IPS DF 19.7 (cell line): ENCODE results near the gene SMAD6.

Source experiments
- DNase-seq: peaks from one replicate; pipeline ENCODE4 v3.0.0-alpha.2; 2013; ENCODE audit warnings: low read depth, low spot score

Gene SMAD6

GRCh38 chr15:66720206-66721010 lies 18.4 kb downstream of the SMAD6 start:
- DNase-seq: no peak

- DNase-seq: no peak
Measured at GRCh38 chr15:66721020-66721419, 19.0 kb downstream of the SMAD6 start.

- no peak for DNase-seq
Measured at GRCh38 chr15:66721501-66721937, 19.5 kb downstream of the SMAD6 start.

GRCh38 chr15:66721954-66722353 lies 19.9 kb downstream of the SMAD6 start:
- DNase-seq: no peak

- DNase-seq: no peak
Measured at GRCh38 chr15:66722757-66723540, 20.9 kb downstream of the SMAD6 start.

GRCh38 chr15:66723826-66724731 lies 22.0 kb downstream of the SMAD6 start:
- DNase-seq: no peak

- no peak for DNase-seq
Measured at GRCh38 chr15:66724732-66725463, 22.9 kb downstream of the SMAD6 start.

- DNase-seq: no peak
Measured at GRCh38 chr15:66725464-66725785, 23.4 kb downstream of the SMAD6 start.

- DNase-seq: no peak
Measured at GRCh38 chr15:66726386-66726785, 24.4 kb downstream of the SMAD6 start.

- DNase-seq: no peak
Measured at GRCh38 chr15:66729331-66729951, 27.4 kb downstream of the SMAD6 start.

GRCh38 chr15:66730168-66731021 lies 28.4 kb downstream of the SMAD6 start:
- no peak for DNase-seq

GRCh38 chr15:66733976-66734375 lies 31.9 kb downstream of the SMAD6 start:
- DNase-seq: no peak

GRCh38 chr15:66734961-66735908 lies 33.2 kb downstream of the SMAD6 start:
- DNase-seq: no peak

GRCh38 chr15:66735909-66736305 lies 33.9 kb downstream of the SMAD6 start:
- DNase-seq: no peak

- DNase-seq: no peak
Measured at GRCh38 chr15:66737243-66738010, 35.4 kb downstream of the SMAD6 start.

- DNase-seq: no peak
Measured at GRCh38 chr15:66738116-66738515, 36.1 kb downstream of the SMAD6 start.

- no peak for DNase-seq
Measured at GRCh38 chr15:66738595-66738994, 36.6 kb downstream of the SMAD6 start.

- no peak for DNase-seq
Measured at GRCh38 chr15:66739287-66739686, 37.3 kb downstream of the SMAD6 start.
